Measurements from ENCODE around the gene TMEM244.
"Not testable (repeated sequence)": the region's sequence is repeated elsewhere in the genome, so short reads cannot be mapped to it uniquely, and the experiment has no call there.

The TMEM244 gene

GRCh38 chr6:129866688-129867087 is 5.6 kb upstream of the TMEM244 start:
- DNase-seq (ENCODE audit: low read depth), result no peak

GRCh38 chr6:129866256-129866655 is 5.1 kb upstream of the TMEM244 start:
- no peak for DNase-seq (ENCODE audit: low read depth)

- no peak for DNase-seq (ENCODE audit: low read depth)
Measured at GRCh38 chr6:129865013-129865412, 3.9 kb upstream of the TMEM244 start.

- peak; percentile 98 for DNase-seq (ENCODE audit: low read depth)
Measured at GRCh38 chr6:129863664-129864063, 2.5 kb upstream of the TMEM244 start.

- DNase-seq (ENCODE audit: low read depth), result no peak
Measured at GRCh38 chr6:129859524-129859923, 1.6 kb downstream of the TMEM244 start.

- no peak for DNase-seq (ENCODE audit: low read depth)
Measured at GRCh38 chr6:129857838-129858237, 3.3 kb downstream of the TMEM244 start.

GRCh38 chr6:129853996-129854711 is 7.0 kb downstream of the TMEM244 start:
- DNase-seq (ENCODE audit: low read depth), result peak; percentile 85

- peak; percentile 52 for DNase-seq (ENCODE audit: low read depth)
Measured at GRCh38 chr6:129852257-129852858, 8.8 kb downstream of the TMEM244 start.

- peak; percentile 79 for DNase-seq (ENCODE audit: low read depth)
Measured at GRCh38 chr6:129849456-129849855, 11.7 kb downstream of the TMEM244 start.

- no peak for DNase-seq (ENCODE audit: low read depth)
Measured at GRCh38 chr6:129846761-129847160, 14.4 kb downstream of the TMEM244 start.

- DNase-seq (ENCODE audit: low read depth), result no peak
Measured at GRCh38 chr6:129845696-129846095, 15.4 kb downstream of the TMEM244 start.

GRCh38 chr6:129844118-129844891 is 16.8 kb downstream of the TMEM244 start:
- DNase-seq (ENCODE audit: low read depth), result peak; percentile 96

GRCh38 chr6:129843573-129843972 is 17.5 kb downstream of the TMEM244 start:
- peak; percentile 50 for DNase-seq (ENCODE audit: low read depth)

- DNase-seq (ENCODE audit: low read depth), result no peak
Measured at GRCh38 chr6:129842881-129843409, 18.2 kb downstream of the TMEM244 start.

- DNase-seq (ENCODE audit: low read depth), result no peak
Measured at GRCh38 chr6:129842137-129842536, 19.0 kb downstream of the TMEM244 start.

- DNase-seq (ENCODE audit: low read depth), result not testable (repeated sequence)
Measured at GRCh38 chr6:129839562-129839961, 21.6 kb downstream of the TMEM244 start.

- peak; percentile 62 for DNase-seq (ENCODE audit: low read depth)
Measured at GRCh38 chr6:129835691-129836090, 25.4 kb downstream of the TMEM244 start.

GRCh38 chr6:129832299-129832698 is 28.8 kb downstream of the TMEM244 start:
- DNase-seq (ENCODE audit: low read depth), result no peak

GRCh38 chr6:129828229-129828628 is 32.9 kb downstream of the TMEM244 start:
- no peak for DNase-seq (ENCODE audit: low read depth)

- DNase-seq (ENCODE audit: low read depth), result peak; percentile 2
Measured at GRCh38 chr6:129818251-129818650, 42.9 kb downstream of the TMEM244 start.

GRCh38 chr6:129817821-129818220 is 43.3 kb downstream of the TMEM244 start:
- no peak for DNase-seq (ENCODE audit: low read depth)

GRCh38 chr6:129817332-129817731 is 43.8 kb downstream of the TMEM244 start:
- DNase-seq (ENCODE audit: low read depth), result no peak

All from ELR (cell line).